ENCODE results near the gene PLP1.
A peak's percentile ranks its signal among the peaks of the same experiment; 100 is the strongest.
"Not testable (repeated sequence)": the region's sequence is repeated elsewhere in the genome, so short reads cannot be mapped to it uniquely, and the experiment has no call there.

Gene PLP1

DNA sequence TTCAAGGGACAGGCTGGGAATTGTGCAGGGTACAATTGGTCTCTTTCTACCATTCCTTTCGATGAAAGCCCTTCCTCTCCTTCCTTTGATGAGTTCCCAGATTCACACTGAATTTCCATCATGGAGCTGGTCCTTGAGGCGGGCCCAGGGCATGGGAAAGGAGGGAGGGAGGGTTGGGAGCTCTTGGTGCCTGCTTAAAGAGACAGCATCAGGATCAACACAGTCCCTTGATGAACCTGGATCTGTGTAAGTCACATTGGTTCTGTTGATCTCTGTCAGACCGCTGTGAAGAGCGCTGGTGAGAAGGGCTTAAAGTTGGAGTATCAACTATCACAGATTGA is 4.4 kb downstream of the PLP1 start:
- no peak for DNase-seq (ENCODE audit: low read depth)

DNA sequence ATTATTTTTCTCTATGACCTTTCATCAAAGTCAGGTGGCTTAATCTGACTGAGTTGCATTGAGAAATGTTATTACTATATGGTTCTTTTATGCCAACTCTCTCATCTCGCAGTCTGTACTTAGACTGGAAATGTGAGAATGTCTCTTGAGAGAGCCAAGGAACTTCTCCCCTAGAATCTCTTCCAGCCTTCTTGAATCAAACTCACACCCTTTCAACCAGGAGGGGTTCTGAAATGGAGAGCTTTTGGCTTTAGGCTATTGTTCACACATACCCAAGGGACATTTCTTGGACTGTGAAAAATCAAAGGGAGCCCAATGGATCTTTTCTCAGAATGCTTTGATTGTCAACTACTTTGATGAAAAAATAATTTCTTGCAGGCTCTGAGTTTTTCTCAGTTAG is 5.1 kb downstream of the PLP1 start:
- no peak for DNase-seq (ENCODE audit: low read depth)

DNA sequence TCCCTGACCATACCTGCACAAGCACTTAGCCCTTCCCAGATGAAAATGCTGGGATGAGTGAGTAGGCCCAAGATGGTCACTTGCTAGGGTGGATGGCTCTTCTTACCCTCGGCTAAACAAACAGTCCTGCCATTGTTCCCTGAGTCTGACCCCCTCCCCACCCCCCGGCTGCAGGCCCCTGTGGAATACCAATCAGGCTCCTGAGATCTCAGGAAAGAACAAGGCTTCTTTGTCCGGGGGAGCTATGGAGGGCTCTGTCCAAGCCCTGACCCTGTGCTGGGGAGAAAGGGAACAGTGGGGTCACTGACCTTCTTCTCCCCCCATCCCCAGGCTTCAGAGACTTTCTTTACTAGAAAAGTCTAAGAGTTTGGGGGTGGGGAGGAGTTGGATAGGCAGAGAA is 6.0 kb downstream of the PLP1 start:
- DNase-seq (ENCODE audit: low read depth) = no peak

DNA sequence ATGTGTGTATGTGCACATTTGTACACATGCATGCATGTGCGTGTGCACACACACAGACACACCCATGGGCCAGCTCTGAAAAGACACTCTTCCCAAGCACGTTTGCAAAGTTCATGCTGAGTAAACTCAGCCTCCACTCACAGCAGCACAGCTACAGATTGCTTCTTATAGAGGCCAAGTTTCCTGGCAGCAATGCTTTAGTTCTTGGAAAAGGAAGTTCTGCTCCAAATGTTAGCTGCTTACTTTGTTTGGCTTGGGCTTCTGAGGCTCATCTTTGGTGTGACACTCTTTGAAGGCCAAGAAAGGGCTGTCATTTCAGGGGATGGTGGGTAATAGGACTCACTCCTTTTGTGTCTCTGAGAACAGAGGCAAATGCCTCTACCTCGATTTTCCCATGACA is 6.6 kb downstream of the PLP1 start:
- DNase-seq (ENCODE audit: low read depth) = no peak

DNA sequence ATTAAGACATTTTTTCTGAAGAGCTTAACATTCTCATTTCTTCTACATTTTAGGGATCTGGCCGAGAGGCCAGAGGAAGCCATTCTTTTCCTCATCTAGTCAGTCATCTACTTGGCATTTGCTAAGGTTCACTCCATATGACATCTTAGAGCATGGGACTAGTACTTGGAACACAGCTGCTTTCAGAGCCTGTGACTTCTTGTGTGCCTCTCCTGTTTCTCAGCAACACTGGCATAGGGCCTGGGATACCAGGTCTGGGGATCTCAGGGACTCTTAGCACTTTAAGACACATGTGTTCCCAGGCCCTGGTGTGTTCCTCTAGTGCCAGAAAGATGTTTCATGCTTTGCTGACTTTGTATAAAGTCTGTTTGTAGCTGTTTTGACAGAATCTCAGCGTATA is 7.3 kb downstream of the PLP1 start:
- DNase-seq (ENCODE audit: low read depth) = no peak

DNA sequence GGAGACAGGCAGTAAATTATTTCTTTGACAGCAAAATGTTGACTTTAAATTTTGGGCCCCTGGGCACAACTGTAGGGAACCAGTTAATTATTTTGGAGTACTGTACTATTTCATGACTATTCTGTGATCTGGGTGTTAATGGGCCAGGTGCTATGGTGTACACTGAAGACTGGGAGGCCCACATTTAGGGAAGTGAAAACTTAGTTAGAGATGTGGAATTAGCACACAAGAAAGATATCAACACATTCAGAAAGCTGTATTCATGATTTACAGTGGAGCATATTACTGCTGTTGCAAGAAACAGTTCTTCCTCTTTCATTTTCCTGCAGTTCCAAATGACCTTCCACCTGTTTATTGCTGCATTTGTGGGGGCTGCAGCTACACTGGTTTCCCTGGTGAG is 12.4 kb downstream of the PLP1 start:
- DNase-seq (ENCODE audit: low read depth) = no peak

DNA sequence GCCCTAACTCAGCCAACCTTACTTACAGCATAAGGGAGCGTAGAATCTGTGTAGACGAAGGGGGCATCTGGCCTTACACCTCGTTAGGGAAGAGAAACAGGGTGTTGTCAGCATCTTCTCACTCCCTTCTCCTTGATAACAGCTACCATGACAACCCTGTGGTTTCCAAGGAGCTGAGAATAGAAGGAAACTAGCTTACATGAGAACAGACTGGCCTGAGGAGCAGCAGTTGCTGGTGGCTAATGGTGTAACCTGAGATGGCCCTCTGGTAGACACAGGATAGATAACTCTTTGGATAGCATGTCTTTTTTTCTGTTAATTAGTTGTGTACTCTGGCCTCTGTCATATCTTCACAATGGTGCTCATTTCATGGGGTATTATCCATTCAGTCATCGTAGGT is 14.6 kb downstream of the PLP1 start:
- no peak for DNase-seq (ENCODE audit: low read depth)

DNA sequence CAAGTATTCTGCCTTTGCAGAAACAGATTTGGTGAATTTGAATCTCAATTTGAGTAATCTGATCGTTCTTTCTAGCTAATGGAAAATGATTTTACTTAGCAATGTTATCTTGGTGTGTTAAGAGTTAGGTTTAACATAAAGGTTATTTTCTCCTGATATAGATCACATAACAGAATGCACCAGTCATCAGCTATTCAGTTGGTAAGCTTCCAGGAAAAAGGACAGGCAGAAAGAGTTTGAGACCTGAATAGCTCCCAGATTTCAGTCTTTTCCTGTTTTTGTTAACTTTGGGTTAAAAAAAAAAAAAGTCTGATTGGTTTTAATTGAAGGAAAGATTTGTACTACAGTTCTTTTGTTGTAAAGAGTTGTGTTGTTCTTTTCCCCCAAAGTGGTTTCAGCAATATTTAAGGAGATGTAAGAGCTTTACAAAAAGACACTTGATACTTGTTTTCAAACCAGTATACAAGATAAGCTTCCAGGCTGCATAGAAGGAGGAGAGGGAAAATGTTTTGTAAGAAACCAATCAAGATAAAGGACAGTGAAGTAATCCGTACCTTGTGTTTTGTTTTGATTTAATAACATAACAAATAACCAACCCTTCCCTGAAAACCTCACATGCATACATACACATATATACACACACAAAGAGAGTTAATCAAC is 15.3 kb downstream of the PLP1 start:
- no peak for DNase-seq (ENCODE audit: low read depth)

DNA sequence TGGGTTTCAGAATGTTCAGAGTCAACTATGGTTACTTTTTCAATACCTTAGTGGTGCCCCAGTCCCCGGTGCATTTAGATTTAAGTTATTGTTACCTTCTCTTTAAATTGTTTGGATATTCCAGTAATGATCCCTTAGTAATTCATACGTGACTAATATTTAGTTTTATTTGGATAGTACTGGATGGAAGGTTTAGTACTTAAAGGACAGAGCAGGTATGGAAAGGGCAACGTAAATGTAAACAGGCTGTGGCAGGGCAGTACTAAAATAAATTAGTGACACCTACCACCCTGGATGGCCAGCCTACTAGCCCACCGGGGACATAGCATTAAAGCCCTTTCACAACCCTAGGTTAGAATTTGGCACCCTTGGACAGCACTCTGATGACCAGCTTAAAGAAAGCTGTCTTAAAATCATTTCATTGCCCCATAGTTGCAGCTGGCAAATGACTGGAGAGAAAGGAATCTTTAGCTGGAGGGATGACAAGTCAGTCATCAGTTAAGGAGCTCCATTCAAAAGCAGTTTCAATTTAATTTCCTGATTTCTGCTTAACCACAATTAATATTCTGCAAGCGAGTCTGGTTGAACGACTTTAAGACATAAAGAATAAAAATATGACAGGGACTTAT is 16.4 kb downstream of the PLP1 start:
- peak; percentile 37 for DNase-seq (ENCODE audit: low read depth)

DNA sequence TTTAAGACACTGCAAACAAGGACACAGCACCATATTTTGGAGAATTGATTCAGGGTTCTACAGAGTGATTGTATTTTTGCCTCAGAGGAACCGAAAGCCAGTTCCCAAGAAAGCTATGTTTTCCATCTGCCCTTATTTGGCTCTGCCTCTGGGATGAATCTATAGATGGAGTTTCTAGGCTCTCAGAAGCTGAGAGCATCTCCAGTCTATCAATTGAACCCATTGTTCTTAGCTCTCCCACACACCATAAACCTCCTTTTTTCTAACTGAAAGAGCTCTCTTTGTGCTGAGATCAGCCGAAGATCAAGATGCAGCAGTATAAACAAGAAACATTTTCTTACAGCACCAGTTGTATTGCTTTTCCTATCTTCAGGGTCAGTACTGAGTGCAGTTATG is 16.9 kb downstream of the PLP1 start:
- no peak for DNase-seq (ENCODE audit: low read depth)

DNA sequence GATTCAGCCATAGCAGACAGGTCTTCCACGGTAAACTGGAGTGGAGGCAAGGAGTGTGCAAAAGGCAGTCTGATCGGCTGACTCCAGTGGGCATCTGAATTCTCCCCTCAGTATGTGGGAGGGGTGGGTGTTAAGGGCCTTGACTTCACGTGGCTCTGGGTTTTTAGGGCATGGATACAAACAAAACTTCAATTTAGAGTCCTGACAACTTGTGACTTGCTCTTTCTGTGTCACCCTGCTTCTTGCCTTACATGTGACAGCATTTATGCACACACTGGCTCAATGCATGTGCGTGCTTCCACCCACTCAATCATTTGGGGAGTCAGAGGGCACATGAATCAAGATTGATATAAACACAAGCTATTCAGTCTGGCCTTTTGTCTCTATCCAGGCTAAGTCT is 17.5 kb downstream of the PLP1 start:
- DNase-seq (ENCODE audit: low read depth) = no peak

DNA sequence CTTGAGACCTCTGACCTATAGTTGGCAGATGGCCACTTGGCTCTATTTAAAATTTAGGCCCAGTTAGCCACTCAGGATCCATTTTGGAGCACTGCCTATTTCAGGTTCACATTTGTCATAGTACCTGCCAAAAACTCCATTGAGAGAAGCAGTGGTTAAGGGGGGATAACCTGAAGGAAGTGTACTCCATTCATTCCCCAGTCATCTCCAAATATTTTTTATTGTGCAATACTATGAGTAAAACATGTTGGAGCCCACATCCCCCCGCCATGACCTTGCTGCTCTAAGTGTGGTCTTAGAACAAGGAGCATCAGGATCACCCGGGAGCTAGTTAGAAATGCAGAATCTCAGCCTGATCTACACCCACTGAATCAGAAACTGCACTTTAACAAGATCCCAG is 21.1 kb downstream of the PLP1 start:
- DNase-seq (ENCODE audit: low read depth) = no peak

DNA sequence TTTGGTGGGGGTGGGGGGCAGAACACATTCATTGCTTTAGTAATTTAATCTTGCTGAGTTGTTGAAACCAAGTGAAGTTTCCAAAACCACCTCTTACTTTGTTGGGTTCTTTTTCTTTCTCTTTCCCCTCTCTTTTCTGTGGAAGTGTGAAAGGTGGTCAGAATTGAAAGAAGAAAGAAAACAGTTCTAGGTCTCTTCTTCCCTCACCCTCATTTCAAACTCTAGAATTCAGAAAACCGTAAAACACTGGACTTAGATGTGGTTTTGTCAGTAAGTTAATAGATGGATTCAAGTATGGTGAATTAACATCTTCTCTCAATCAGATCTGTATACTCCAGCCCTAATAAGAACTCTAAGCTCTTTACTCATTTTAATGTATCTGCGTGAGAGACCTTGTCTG is 23.7 kb downstream of the PLP1 start:
- DNase-seq (ENCODE audit: low read depth) = no peak

DNA sequence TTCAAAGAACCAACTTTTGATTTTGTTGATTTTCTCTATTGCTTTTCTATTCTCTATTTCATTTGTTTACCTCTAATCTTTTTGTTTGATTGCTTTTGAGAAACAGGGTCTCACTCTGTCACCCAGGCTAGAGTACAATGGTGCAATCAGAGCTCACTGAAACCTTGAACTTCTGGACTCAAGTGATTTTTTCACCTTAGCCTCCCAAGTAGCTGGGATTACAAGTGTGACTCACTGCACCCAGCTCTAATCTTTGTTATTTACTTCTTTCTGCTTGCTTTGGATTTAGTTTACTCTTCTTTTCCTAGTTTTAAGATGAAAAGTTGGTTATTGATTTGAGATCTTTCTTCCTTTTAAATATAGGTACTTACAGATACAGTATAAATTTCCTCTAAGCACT is 29.2 kb downstream of the PLP1 start:
- peak; percentile 11 for DNase-seq (ENCODE audit: low read depth)

DNA sequence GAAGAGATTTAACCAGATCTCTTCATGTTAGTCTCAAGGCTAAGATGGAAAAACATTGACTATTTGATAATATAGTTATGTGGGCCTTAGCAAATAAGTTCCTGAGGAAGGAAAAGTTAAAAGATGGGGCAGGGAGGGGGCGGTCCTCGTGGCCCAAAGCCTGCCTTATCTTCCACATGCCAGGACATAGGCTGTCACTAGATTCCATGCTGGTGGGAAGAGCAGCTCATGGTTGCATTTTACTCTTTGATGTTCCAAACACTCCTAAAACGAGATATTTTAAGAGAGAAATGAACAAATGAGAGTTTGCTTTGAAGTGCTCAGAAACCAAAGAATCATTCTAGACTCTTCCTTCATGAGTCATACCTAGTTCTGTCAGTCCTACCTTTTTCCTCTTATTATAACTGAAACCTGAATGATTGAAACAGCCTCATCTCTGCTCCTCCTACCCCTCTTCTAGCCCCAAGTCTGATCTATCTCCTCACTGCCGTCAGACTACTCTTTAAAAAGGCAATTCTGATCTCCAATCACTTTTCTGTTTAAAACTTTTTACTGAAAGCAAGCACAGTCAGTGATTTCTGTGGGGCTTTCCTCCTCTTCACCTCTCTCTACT is 30.3 kb downstream of the PLP1 start:
- no peak for DNase-seq (ENCODE audit: low read depth)

DNA sequence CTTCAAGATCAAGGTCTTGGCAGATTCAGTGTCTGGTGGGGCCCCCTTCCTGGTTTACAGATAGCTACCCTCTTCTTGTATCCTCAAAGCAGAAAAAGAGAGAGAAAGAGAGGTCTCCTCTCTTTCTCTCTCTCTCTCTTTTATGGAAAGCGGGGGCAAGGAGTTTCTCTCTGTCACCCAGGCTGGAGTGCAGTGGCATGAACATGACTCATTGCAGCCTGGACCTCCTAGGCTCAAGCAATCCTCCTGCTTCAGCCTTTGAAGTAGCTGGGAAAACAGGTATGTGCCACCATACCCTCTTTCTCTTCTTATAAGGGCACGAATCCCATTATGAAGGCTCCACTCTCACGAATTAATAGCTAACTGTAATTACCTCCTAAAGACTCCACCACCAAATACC is 35.2 kb downstream of the PLP1 start:
- no peak for DNase-seq (ENCODE audit: low read depth)

DNA sequence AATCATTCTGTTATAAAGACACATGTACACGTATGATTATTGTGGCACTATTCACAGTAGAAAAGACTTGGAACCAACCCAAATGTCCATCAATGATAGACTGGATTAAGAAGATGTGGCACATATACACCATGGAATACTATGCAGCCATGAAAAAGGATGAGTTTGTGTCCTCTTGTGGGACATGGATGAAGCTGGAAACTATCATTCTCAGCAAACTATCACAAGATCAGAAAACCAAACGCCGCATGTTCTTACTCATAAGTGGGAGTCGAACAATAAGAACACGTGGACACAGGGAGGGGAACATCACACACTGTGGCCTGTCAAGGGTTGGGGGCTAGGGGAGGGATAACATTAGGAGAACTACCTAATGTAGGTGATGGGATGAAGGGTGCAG is 40.5 kb downstream of the PLP1 start:
- DNase-seq (ENCODE audit: low read depth) = not testable (repeated sequence)

DNA sequence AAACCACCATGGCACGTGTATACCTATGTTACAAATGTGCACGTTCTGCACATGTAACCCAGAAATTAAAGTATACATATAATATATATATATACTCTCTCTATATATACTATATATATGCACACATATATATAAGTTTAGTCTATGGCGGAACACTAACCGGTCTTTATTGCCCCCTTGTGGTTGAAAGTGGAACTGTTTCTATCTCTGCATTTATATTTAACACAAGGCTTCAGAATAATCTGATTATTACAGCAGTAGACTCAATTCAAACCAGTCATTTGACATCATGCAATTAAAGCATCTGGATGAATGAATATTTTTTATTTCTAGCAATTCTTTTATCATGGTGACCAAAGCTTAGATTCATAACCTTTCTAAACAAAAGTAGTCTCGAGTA is 40.9 kb downstream of the PLP1 start:
- peak; percentile 13 for DNase-seq (ENCODE audit: low read depth)

DNA sequence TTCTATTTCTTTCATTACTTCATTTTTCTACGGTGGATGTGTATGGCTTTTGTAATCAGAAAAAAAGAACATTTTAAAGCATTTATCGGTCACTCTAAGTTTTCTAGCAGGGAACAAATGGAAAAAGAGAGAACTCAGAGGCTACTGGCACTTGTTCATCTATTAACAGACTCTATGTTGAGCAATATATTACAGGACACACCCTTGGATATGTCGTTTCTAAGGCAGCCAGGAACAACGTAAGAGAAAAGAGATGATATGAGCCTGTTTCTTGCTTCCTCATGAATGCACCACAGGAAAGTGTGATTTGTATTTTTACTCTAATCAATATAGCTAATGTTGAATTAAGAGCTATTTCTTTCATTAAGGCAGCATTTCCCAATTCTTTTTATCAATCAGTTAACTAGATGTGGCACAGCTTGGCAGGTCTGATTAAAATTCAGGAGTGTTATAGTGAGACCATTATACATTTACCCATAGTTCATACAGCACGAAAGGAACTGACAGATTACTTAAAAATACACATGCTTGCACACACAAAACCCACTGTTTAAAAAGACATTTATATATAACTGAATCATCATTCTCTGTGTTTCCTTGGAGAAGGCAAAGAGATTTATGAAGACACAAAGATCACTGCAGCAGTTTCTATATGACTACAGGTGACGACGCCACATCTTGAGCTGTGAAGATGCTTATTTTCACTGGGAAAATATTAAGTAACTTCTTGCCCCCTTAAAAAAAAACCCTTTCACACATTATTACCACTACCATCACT is 42.4 kb downstream of the PLP1 start:
- peak; percentile 1 for DNase-seq (ENCODE audit: low read depth)

DNA sequence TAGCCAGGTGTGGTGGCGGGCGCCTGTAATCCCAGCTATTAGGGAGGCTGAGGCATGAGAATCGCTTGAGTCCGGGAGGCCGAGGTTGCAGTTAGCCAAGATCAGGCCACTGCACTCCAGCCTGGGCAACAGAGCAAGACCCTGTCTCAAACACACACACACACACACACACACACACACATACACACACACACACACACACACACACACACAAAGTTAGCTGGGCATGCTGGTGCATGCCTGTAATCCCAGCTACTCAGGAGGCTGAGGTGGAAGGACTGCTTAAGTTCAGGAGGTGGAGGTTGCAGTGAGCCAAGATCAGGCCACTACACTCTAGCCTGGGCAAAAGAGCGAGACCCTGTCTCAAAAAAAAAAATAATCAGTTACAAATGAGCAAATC is 44.2 kb downstream of the PLP1 start:
- not testable (repeated sequence) for DNase-seq (ENCODE audit: low read depth)

DNA sequence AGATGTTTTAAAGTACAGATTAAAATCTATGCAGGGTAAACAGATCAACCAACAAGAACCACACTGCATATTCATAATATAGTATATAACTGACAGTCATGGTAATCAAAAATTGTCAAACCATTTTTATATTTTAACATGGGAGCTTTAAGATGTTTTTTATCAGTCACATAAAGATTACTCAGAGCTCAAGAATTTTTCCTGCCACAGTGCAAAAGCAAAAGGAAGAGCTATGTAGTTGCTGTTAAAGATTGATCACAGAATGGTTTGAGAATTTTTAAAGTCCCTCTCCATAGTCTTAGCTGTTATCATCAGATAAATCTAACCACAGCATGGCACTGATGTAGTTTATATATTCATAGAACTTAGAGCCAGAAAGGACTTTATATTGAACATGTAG is 47.0 kb downstream of the PLP1 start:
- no peak for DNase-seq (ENCODE audit: low read depth)

DNA sequence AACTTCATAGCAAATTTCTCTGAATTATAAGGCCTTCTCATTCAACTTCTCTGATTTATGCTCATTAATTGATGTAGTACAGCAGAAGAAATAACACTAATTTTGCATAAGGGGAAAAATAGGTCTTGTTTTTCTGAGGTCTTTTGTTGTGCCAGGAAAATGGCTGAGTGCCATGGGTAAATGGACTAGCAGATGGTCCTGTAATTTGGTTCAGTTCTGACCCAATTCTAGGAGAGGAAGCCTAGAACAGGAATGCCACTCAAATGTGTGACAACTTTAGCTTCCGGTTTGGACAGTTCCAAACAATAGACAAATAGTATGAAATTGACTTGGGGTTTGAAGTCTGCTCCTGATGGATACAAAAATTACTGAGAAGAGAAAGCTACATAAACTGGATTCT is 49.2 kb downstream of the PLP1 start:
- no peak for DNase-seq (ENCODE audit: low read depth)

DNA sequence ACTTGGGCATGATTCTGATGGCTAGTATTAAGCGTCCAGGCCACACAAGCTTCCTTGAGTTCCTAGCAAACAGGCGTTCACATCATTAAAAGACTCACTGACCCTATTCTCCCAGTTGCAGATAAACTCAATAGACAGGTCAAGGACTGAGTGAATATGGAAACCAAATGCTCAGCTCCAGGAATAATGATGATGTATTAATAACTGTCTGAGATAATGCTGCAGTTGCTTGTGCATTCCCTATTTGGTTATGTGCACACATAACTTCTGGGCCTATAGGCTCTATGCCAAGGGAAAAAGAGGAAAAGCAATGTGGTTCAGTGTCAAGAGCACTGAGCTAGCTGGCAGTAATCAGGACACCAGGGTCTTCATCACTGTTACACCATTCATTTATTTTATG is 51.9 kb downstream of the PLP1 start:
- DNase-seq (ENCODE audit: low read depth) = no peak
